Myocyte (in vitro differentiated cells): ENCODE measurements around the gene SKIDA1. TPM values are rescaled to one million over a fixed set of nuclear protein-coding genes. Genes with fewer than 3 reads are reported as not detected.

ENCODE experiments used
- DNase-seq: peaks from one replicate; pipeline ENCODE4 v3.0.0-alpha.2; 2012; ENCODE audit warnings: low read depth
- total RNA-seq: library from RNA; depleted of rRNA; stranded (reverse); fragments of >200 nt; gene quantifications from 2 replicates; pipeline ENCODE4 v1.2.3, GENCODE V29; 2014

Gene SKIDA1
- total RNA-seq, 1 donor from 2014 or later: 0.37 TPM

DNA sequence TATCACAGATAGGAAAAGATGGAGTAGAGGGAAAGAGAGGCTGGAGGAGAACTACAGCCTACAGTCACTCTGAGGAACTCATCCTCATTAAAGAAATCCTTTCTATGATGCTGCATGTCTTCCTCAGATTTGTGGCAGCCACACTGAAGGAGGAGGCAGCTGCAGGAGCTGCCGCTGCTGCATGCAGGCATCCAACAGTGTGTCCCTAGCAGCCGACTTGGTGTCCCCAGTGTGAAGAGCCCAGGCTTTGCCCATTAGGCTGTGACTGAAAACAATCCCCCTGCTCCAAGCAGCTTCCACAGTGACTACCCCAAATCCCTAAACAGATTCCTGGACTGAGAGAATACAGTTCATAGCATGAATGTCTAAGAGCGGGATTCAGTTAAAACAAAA, 23.1 kb downstream of the SKIDA1 start:
- DNase-seq: no peak

DNA sequence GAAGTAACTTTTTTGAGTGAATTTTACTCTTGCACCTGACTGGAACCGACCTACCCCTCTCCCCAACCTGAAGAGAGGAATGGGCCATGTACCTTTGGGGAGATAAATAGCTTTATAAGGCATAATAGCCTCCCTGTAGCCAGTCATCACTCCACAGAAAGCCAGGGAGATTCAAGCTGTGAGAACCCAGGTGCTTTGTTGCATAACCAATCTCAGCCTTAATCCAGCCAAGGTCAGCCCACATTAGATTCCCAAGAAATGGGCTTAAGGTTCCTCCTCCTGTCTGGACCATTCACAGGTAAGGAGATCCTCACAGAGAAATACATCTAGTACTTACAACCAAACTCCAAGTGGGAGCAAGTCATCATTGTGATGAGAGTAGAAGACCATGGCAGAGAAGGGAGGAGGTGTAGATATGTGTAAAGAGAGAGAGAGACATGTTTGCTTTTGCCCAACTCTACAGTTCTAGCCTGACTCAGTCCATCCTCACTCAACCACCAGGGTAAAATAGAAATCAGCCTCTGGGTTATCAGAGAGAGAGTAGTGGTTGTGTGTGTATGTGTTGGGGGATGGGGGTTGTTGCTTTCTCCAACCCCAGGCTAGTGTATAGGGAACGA, 23.6 kb downstream of the SKIDA1 start:
- DNase-seq: no peak

DNA sequence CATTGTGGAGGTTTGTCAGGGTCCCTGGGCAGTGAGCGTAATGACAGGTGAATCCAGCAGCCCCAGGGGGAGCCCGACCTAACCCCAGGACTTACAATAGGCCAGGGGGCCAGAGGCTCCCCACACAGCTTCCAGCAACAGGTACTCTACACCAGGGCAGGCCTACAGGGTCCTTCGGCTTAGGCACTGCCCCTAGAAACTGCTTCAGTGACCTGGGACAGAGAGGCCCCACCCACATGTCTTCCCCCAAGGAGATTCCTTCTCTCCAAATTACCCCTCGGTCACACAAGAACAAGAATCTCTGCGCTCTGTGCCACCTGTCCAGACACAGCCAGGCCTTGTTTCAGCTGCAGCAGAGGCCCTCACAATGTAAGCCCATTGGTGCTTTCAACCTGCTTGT, 24.4 kb downstream of the SKIDA1 start:
- DNase-seq: no peak

DNA sequence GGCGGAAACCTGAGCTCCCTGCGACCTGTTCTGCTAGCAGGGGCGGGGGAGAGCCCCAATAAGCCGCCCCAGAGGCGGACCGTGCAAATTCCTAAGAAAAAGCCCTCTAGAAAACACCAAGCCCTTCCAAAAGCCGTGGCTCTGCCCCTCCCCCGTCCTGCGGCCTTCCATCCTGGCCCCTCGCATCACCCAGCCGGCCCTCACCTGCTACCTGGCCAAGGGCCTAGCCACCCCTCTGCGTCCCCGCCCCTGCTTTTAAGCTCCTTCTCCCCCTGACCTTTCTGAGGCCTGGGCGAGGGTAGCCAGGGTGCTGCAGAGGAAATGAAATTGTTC, 24.9 kb downstream of the SKIDA1 start:
- no peak for DNase-seq

DNA sequence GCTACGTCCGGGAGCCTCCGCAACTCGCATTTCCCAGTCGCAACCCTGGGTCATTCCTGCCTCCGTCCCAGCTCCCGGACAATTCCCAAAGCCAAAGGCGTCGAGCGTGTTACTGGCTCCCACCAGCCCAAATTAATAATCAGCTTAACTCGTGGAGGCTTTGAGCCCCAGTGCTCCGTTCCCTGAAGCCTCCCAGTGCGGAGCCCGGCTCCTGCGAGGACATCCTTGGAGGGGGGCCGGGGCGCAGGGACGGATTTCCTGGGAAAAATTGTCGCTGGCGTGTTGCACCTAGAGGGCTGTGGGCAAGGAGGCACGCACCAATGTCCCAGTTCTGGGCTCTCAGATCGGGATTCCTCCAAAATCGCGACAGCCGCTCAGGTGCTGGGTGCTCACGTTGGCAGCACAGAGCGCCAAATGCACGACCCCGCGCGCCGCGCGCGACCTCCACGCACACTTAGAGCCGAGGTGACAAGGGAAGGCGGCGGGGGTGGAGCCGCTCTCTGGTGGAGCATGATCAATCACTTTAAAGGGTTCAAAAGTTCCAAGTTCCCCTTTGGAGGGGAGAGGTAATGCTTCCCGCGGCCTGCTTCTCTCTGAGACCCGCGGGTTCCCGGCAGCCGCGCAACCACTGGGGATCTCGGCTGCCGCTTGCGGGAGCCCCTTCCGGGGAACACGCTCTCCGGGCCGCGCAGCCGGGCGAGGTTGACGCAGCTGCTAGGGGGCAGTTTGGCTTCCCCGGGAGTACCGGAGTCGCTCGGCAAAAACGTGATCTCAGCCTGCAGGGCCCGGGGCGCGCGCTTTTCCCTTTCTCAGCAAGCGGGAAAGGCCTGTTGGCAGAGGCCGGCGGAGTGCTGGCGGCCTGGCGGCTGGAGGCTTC, 25.5 kb downstream of the SKIDA1 start:
- DNase-seq: no peak

DNA sequence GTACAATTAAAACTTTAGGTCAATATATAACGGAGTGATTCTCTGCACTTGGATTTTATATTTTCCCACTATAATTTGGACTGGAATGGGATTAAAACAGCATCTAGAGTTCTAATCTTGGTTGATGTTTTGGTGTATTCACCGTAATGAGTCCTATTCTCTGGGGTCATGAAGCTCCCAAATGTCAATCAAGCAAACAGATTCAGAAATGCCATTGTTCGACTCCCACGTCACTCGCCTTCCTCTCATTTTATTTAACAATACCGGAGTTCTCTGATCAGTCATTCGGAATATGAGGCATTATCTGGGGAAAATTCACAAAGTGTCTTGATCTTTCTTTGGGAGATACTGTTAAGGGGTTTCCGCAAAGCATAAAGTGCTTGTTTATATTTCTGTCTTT, 26.5 kb downstream of the SKIDA1 start:
- DNase-seq: no peak

DNA sequence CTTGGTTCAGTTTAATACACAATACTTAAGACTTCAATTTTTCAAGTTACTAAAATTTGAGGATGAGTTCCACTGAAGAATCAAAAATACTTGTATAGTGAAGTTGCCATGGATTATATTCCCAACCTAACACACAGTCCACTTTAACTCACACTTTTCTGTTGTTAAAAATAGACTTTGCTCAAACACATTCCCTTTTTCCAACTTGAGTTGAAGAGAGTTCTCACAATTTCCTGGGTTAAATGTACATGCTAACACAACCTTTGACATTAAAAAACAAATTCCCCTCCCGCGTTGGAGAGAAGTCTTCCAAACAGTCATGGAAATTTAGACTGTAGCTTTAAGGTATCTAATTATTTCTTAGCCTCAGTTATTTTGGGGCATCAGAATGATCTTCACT, 27.1 kb downstream of the SKIDA1 start:
- DNase-seq: no peak

DNA sequence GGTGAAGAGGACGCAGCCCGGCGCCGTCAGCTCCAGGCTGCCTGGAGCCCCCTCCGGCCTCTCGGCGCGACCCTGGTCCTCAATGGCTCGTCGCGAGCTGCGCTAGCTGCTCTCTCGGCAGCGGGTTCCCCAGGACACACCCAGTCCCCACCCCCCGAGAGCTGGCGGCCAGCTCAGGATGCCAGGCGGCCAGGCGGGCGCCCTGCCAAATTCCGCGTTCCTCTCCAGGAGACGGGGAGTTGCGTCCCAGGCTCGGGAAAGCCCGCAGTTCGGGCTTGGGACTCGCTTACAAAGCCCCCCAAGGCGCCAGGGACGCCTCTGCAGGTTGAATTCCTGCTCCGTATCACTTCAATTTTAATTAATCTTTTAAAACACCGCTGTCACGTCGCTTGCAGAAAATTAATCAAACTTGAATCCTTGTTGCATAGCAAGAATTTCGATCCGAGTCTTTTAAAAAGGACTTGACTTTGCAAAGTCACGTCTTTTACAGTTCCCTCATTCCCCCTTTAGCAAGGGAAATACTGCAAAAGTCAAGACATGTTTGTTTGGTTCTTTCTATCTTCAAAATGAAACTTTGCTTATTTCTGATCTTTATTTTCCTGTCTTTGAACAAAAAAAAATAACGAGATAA, 28.2 kb downstream of the SKIDA1 start:
- peak; percentile 88 for DNase-seq

DNA sequence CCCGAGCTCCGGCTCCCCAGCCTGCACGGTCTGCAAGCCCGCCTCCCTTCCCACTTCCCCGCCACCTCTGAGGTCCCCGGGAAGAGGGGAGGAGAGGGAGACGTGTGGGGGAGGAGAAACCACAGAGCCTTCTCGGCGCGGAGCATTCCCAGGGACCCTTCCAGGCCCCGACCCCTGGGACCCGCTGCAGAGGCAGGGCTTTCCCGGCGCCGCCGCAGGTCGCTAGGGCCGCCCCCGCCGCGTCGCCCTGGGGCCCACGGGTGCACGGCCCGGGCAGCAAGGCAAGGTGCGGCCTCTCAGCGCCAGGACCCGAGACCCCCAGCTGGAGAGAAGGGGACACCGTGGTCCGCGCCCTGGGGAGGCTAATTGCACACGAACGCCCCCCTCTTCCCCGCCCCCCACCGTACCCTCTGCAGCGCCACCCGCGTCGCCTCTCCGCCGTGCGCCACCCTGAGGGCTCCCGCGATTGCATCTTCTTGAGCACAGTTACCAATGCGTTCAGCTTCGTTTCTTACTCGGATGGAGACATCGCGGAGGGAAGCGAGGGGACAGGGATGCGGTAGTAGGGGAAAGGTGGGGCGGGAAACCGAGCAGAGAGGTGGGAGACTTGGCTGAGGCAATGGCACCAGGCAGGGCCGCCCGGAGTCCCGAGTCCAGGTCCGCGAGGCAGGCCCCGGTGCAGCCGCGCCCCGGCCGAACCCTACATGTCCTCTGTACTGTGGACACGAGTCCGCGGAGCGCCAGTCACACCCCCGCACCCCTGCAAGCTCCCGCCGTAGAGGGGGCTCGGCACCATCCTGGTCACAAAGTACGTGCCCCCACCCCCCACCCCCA, 28.9 kb downstream of the SKIDA1 start:
- DNase-seq: peak; percentile 54

DNA sequence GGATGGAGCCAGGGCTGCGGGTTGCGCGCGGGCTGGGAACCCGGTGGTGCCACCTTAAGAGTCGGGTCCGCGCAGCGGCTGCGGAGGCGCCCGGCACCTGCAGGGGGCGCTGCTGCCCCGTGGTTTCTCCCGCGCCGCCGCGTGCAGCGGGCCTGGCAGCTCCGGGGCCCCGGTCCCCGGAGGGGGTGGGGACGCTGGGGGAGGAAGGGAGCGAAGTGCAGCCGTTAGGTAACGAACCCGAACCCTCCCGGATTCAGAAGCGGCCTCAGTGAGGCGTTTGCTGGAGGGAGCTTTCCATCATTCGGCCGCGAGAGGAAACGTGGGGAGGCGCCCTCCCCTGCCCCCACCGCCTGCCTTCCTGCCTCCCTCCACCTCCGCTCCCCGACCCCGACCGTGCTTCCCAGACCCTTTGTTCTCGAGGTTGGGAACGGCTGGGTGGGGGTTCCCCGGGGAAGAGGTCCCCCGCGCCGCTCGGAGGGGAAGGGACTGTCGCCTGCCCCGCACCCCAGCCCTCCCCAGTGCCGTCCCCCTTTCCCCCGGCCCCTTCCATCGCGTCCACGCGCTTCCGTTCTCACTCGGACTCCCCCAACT, 29.6 kb downstream of the SKIDA1 start:
- DNase-seq: peak; percentile 82

DNA sequence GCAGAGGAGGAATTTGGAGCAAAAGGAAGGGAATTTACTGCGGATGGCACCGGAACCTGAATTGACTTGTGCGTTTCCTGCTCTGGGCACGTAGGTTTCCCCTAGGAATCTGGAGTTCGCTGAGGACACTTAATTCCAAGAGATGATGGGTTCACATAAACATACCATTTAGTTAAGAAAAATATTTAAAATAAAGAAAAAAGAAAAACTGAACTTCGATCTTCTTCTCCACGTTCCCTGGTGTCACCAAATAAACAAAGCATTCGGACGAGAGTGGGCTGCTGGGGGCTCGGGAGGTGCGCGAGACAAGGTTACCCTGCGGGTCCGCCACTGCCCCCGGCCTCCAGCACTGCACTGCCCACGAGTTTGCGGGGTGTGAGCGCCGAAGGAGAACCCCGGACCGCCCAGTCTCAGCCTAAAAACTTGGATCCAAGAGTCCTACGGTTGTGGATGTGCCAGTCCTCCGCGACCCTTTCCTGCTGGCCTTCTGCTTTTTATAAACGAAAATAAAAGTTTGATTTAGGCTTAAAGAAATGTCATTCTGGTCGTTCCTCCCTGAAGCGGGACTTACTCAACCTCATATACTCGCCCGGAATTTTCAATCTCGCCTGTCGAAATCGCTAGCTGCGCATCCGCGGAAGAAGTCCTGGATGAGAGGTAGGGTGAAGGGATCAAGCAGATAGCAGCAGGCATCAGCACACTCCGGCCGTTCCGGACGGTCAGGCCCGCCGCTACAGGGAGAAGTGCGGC, 30.3 kb downstream of the SKIDA1 start:
- peak; percentile 9 for DNase-seq

DNA sequence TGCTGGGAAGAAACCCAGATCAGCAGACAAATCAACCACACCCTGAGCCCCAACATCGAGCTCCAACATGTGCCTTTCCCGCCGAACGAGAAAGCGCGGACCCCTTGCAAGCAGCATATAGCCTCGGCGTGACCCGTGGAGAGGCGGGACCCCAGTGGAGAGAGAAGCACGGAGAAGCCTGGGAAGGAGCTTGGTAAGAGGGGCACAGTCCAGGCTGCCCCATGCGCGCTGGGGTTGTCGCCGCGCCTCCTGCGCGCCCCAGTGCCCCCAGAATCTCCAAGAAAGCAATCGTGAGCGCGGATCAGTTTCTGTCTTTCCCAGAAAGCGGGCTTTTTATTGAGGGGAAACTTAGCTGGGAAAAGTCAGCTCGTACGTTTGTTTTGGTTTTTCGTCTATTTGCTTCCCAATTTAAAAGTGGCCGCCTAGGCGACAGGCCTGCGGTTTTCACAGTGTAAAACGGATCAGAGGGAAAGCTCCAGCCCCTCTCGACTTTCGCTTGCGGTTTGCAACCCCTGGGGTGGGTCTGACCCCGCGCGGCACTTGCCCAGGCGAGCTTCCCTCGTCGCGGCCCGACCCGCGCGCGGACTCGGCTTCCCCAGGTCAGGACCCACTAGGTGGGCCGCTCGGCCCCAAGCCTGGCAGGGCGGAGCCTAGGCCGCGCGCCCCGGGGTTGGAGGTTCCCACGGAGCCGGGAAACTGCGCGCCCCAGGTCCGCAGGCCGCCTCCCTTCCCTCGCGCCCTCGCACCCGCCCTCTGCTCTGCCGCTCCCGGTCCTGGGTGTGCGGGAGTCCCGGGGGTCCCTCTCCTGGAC, 31.1 kb downstream of the SKIDA1 start:
- DNase-seq: no peak

DNA sequence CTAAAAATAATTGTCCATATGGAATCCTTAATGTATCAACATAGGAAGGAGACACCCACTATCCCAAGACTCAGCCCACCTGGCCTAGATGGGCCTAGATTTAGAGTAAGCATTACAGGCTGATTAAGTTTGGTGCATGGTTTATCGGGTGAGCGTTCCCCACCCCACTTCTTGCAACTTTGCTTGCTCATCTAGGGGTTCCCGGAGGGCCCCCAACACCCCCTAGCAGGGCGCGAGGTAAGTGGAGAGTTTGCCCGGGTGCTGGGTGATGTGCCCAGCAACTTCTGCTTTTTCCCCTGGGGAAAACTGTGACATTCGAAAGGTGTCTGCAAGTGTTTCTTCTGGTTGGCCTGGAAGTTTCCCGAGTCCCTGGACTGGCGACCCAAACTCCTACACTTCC, 31.7 kb downstream of the SKIDA1 start:
- no peak for DNase-seq

DNA sequence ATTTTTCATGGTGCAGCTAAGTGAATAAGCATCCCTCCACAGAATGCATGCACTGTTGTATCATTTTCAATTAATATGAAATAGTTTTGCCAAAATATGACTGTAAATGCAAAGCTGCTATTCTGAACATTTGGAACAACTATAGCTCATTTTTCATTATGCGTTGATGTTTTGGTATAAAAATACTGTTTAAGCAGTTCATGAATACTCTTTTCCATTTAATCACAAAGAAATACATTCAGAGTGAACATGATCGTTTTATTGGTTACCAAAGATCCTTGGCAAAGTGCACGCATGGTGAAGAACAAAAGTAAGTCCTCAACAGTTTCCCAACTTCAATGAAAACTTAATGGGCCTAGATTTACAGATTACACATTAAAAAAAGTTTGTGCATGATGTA, 33.1 kb downstream of the SKIDA1 start:
- DNase-seq: no peak

DNA sequence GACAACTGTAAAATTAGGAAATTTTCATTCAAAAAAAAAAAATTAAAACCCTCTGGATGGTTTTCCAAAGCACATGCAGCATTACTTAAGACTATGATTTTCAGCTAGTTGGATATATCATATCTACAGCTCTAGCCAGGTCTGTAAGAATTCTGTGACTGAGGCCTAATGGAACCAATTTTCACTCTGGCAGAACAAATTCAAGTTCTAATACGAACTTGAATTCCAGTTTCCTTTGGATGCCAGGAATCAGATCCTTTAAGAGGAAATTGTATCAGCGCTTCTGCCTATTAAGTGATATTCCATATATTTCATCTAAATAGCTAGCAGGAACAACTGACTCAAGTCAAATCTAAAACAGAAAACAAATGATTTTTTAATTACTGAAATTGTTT, 34.8 kb downstream of the SKIDA1 start:
- DNase-seq: no peak

DNA sequence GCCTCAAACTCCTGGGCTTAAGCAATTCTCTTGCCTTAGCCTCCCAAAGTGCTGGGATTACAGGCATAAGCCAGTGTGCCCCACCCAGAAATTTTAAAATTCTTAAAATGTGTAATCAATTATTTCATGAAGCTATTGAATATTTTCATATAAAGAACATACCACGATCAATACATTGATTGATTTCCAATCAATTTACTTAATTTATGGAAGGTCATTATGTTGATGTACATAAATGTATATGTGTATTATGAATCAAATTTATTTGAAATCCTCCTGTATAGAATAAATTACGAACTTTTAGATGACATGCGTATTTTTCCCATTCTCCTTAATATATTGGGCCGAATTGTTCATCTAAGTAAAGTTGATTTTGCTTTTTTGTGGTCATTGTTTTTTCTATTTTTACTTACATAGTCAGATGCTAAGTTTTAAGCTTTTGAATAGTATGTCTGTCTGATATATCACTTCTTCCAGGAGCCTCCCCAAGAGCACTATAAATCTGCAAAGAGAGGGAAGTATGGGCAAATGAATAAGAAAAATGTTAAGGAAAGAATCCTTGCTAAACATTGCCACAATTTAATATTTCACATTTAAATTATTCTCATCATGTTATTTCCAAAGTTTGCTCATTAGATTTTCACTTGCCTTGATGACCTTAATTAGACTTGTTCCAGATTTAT, 35.3 kb downstream of the SKIDA1 start:
- no peak for DNase-seq

DNA sequence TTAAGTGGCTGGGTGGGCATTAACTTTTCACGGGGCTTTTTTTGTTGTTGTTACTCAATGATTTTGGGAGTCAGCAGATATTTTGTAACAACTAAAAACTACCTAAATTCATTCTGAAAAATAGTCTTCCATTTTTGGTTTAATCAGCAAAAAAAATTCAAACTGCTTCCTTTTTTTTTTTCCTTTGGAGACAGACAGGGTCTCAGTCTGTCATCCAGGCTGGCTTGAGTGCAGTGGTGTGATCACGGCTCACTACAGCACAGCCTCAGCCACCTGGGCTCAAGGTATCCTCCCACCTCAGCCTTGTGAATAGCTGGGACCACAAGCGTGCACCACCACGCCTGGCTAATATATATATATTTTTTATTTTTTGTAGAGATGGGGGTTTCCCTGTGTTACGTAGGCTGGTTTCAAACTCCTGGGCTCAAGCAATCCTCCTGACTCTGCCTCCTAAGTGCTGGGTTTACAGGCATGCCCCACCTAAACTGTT, 36.5 kb downstream of the SKIDA1 start:
- no peak for DNase-seq

DNA sequence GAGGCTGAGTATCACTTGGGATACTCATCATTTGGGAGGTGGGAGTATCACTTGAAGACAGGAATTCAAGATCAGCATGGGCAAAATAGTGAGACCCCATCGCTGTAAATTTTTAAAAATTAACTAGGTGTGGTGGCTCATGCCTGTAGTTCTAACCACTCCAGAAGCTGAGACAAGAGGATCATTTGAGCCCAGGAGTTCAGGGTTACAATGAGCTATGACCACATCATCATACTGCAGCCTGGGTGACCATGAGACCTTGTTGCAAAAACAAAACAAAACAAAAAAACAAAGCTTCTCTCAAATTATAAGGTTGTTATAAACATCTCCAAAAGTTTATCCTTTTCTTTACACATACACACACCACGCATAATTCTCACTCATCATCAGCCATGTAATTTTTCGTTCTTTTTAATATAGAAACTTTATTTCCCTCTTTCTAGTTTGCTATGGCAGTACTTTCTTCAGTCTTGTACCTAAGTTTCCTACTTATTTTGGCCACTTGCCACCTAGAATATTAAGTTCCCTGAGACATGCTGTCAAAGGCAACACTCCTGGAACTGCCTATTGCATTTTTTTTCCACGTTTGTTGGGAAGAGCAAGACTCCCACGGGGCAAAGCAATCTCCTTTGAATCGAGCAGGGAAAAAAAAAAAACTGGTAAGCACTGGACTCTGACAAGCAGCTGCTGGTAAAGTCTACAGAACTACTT, 37.1 kb downstream of the SKIDA1 start:
- peak; percentile 26 for DNase-seq
